Heart left ventricle (tissue), 13 donors: ENCODE results near the gene CT45A9.

Source experiments
- POLR2A ChIP-seq, 2 donors: fragments of 450-650 bp; IDR thresholded peaks; one replicate each; pipeline ENCODE4 v1.6.1; 2017; ENCODE audit warnings: antibody characterized with exemption in 2 of 2, mild to moderate bottlenecking in 2 of 2, moderate library complexity in 2 of 2
- TF ChIP-seq, protein P1 (sequence below), 12 donors: fragments of 200-600 bp; sonication (generic) in 4 of 12; IDR thresholded peaks; one replicate each; pipeline versions ENCODE4 v1.5.0 to v1.8.0; 2018 to 2022; ENCODE audit warnings: antibody characterized with exemption in 12 of 12, mild to moderate bottlenecking in 5 of 12
- donor health status: ischemic (EF 13 %, LVEDD 7.1; RV severe dilation, severe dysfunction).
- donor health status: DM: no; HTN: yes; CAD: no.
- donor health status: DM: no; HTN: no; CAD: no.
- donor health status: ischemic (EF 25% LVEDD 6.9; RV normal size, moderate dysfunction).
- donor health status: ischemic (EF 25% LVEDD 5.7; RV mildly dilated, moderate dysfunction).
- donor health status: ischemic (EF 35%, LVEDD 5.7; RV mildly dilated, moderate dysfunction).
- donor health status: nonischemic (EF 11% LVEDD 7.7; RV severe dilation, severe dysfunction).
- donor health status: DM: yes; HTN: yes; CAD: no.
- donor health status: PGD.
- donor health status: ischemic (EF 29% LVEDD 5.4; RV normal size, mild dysfunction).
- donor health status: nonischemic (EF 23%, LVEDD 6.1; RV moderate dilation, normal function).

DNA sequence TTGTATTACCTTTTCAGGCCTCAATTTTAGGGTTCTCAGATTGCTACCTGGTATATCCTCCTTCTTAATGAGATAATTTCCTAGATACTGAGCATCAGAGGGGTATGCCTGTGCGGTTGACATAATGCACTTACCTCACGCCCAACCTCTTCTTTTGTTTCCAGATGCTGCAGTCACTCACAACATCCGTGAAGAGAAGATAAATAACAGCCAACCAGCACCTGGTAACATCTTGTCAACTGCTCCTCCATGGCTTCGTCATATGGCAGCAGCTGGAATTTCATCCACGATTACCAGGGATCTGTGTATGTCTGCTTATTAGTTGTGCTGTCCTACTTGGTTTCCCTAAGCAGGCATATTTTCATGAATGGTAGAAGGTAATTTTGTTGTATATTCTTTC lies 38.6 kb upstream of the CT45A9 start:
- TF ChIP-seq, protein P1, sequence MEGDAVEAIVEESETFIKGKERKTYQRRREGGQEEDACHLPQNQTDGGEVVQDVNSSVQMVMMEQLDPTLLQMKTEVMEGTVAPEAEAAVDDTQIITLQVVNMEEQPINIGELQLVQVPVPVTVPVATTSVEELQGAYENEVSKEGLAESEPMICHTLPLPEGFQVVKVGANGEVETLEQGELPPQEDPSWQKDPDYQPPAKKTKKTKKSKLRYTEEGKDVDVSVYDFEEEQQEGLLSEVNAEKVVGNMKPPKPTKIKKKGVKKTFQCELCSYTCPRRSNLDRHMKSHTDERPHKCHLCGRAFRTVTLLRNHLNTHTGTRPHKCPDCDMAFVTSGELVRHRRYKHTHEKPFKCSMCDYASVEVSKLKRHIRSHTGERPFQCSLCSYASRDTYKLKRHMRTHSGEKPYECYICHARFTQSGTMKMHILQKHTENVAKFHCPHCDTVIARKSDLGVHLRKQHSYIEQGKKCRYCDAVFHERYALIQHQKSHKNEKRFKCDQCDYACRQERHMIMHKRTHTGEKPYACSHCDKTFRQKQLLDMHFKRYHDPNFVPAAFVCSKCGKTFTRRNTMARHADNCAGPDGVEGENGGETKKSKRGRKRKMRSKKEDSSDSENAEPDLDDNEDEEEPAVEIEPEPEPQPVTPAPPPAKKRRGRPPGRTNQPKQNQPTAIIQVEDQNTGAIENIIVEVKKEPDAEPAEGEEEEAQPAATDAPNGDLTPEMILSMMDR (IDR thresholded peaks at IDR 0.05) = no peak
- no peak for TF ChIP-seq POLR2A (IDR thresholded peaks at IDR 0.05)
